GM12878 (cell line): ENCODE measurements around the gene RORB. TPM values are rescaled to one million over a fixed set of nuclear protein-coding genes. Genes with fewer than 3 reads are reported as not detected.

Experiments used
- ATAC-seq: fragments of 200-7000 bp; cut with Tn5 transposase; 3 replicates; pipeline ENCODE4 v1.9.1; 2020; ENCODE audit warnings: mild to moderate bottlenecking, moderate library complexity
- BruUV-seq: library from RNA; stranded (reverse); fragments of 400-500 nt; replicated peaks from 2 replicates; lab custom pipeline; 2021; lab: Mats Ljungman, UMichigan
- CTCF ChIA-PET: fragments of 300-600 bp; sonication (Branson Sonifier 250); formaldehyde crosslinking; extraction: SDS; loops from one replicate; lab custom pipeline; 2021; ENCODE audit warnings: inconsistent platforms; lab: Yijun Ruan, JAX
- POLR2A ChIA-PET: fragments of 350-600 bp; formaldehyde crosslinking; extraction: SDS; loops from one replicate; lab custom pipeline; 2021; ENCODE audit warnings: inconsistent platforms; lab: Charles Lee
- RAD21 ChIA-PET: fragments of 300-600 bp; sonication (Branson Sonifier 250); formaldehyde crosslinking; loops from one replicate; lab custom pipeline; 2023; ENCODE audit warnings: antibody characterized with exemption; ENCODE audit not compliant: unreplicated experiment; lab: Charles Lee
- SMC1A ChIA-PET: fragments of 300-600 bp; sonication (Branson Sonifier 250); formaldehyde crosslinking; loops from one replicate; lab custom pipeline; 2023; ENCODE audit not compliant: unreplicated experiment, uncharacterized antibody; lab: Charles Lee
- DNase-seq: peaks from one replicate; pipeline ENCODE4 v3.0.0-alpha.2; 2011; ENCODE audit warnings: low read depth, low spot score
- FAIRE-seq: peaks from 3 replicates; lab custom pipeline; 2011; peaks lifted over from hg19 to GRCh38; lab: Jason Lieb, UNC
- H2AFZ ChIP-seq: 2 replicates; pipeline ENCODE4 v1.6.0; 2011; ENCODE audit warnings: low read depth, low read length, control low read depth; ENCODE audit not compliant: control insufficient read depth
- H3K27ac ChIP-seq: 2 replicates; pipeline ENCODE4 v1.5.1; 2011; ENCODE audit warnings: control low read depth; ENCODE audit not compliant: control insufficient read depth, insufficient read depth
- H3K27me3 ChIP-seq, 2 experiments: replicated peaks in 1 of 2; 2 replicates each; pipeline versions ENCODE4 v1.6.0 to v1.6.1; 2011; ENCODE audit warnings: low read length in 1 of 2; ENCODE audit not compliant: control insufficient read depth in 2 of 2, insufficient read depth in 2 of 2
- H3K36me3 ChIP-seq, 2 experiments: 2 replicates each; pipeline ENCODE4 v1.5.1; 2011; ENCODE audit warnings: low read length in 1 of 2; ENCODE audit not compliant: control insufficient read depth in 2 of 2, insufficient read depth in 2 of 2
- H3K4me1 ChIP-seq: 2 replicates; pipeline ENCODE4 v1.6.1; 2011; ENCODE audit warnings: mild to moderate bottlenecking, low read length, moderate library complexity, mixed read lengths; ENCODE audit not compliant: control insufficient read depth, insufficient read depth
- H3K4me2 ChIP-seq: 2 replicates; pipeline ENCODE4 v1.6.0; 2011; ENCODE audit warnings: control low read depth; ENCODE audit not compliant: control insufficient read depth, insufficient read depth
- H3K4me3 ChIP-seq: fragments of 200-600 bp; sonication (generic); 2 replicates; pipeline ENCODE4 v1.5.1; 2016
- H3K79me2 ChIP-seq: 2 replicates; pipeline ENCODE4 v1.6.0; 2011; ENCODE audit warnings: low read length; ENCODE audit not compliant: control insufficient read depth, insufficient read depth
- H3K9ac ChIP-seq: 2 replicates; pipeline ENCODE4 v1.8.0; 2011; ENCODE audit warnings: low read length, control low read depth, mixed read lengths; ENCODE audit not compliant: control insufficient read depth, insufficient read depth
- H3K9me3 ChIP-seq: replicated peaks from 3 replicates; pipeline ENCODE4 v1.5.1; 2011; ENCODE audit warnings: mild to moderate bottlenecking, low read length; ENCODE audit not compliant: control insufficient read depth, insufficient read depth
- H4K20me1 ChIP-seq: 2 replicates; pipeline ENCODE4 v1.6.0; 2011; ENCODE audit not compliant: control insufficient read depth, insufficient read depth
- ASH2L ChIP-seq: fragments of 300-600, 200-600 bp; sonication (generic); IDR thresholded peaks from 2 replicates; pipeline ENCODE4 v1.6.1; 2017; ENCODE audit warnings: low read depth, mild to moderate bottlenecking, borderline replicate concordance
- CEBPB ChIP-seq, 2 experiments: fragments of 150-350 bp in 1 of 2; IDR thresholded peaks; 2 replicates each; pipeline ENCODE4 v1.6.1; 2012 to 2014; ENCODE audit warnings: low read depth in 2 of 2, low read length in 2 of 2, borderline replicate concordance in 1 of 2, inconsistent platforms in 1 of 2
- EP300 ChIP-seq, 2 experiments: fragments of 150-350 bp in 1 of 2; IDR thresholded peaks; 2 replicates each; pipeline ENCODE4 v1.6.1; 2011 to 2012; ENCODE audit warnings: low read depth in 2 of 2, low read length in 2 of 2, borderline replicate concordance in 1 of 2, improper control_type of control experiment in 1 of 2, inconsistent platforms in 1 of 2; ENCODE audit not compliant: control insufficient read depth in 1 of 2
- JUNB ChIP-seq: IDR thresholded peaks from 2 replicates; pipeline ENCODE4 v1.6.1; 2016; ENCODE audit warnings: antibody characterized with exemption, mild to moderate bottlenecking
- SP1 ChIP-seq: IDR thresholded peaks from one replicate; pipeline ENCODE4 v1.6.1; 2011; ENCODE audit warnings: low read depth, low read length
- SUZ12 ChIP-seq: fragments of 200-600 bp; sonication (generic); IDR thresholded peaks from one replicate; pipeline ENCODE4 v1.6.1; 2018; ENCODE audit warnings: antibody characterized with exemption, mild to moderate bottlenecking; ENCODE audit not compliant: unreplicated experiment
- WGBS: methylation state at CpG from one replicate; pipeline ENCODE4 v1.1.6; 2016; ENCODE audit warnings: low lambda C conversion rate; ENCODE audit not compliant: insufficient replicate concordance, insufficient coverage; ENCODE audit errors: missing lambda C conversion rate; 5-methylcytosine and 5-hydroxymethylcytosine counted together
- in situ Hi-C: fragments of 300-500 bp; cut with MboI; formaldehyde crosslinking; loops from 9 replicates; pipeline ENCODE4 v1.14.3; 2018; ENCODE audit warnings: mixed read lengths
- intact Hi-C: fragments of 100-400 bp; cut with micrococcal nuclease; formaldehyde crosslinking; loops from one replicate; pipeline ENCODE4 v1.14.2; 2022; ENCODE audit not compliant: unreplicated experiment
- polyA plus RNA-seq, 11 experiments: library from polyadenylated mRNA; depleted of rRNA in 4 of 11; unstranded in 6 of 11; stranded (reverse) in 5 of 11; fragments of >200 nt; fragmentation: Nextera tagmentation in 4 of 11; fragmentation: Illumina TruSeq in 1 of 11; extraction: Ambion mirVana in 4 of 11; extraction: Trizol in 1 of 11; gene quantifications; 1 replicate in 1 of 11; 2 replicates in 10 of 11; pipeline versions ENCODE4 v1.2.1 to v1.2.3, GENCODE V29; 2011 to 2016; ENCODE audit warnings: inconsistent platforms in 2 of 11, missing spikeins in 2 of 11, low read depth in 1 of 11
- total RNA-seq, 4 experiments: library from RNA; depleted of rRNA in 3 of 4; stranded (reverse); fragments of >200 nt in 3 of 4; fragmentation: Illumina TruSeq in 1 of 4; extraction: Trizol in 1 of 4; gene quantifications; 2 replicates each; pipeline versions ENCODE4 v1.2.1 to v1.2.3, GENCODE V29; 2013 to 2021
- TF ChIP-seq, protein P1 (sequence below): fragments of 450-650 bp; IDR thresholded peaks from 2 replicates; pipeline ENCODE4 v1.6.1; 2017; ENCODE audit warnings: mild to moderate bottlenecking, low read depth, inconsistent platforms; ENCODE audit not compliant: poor library complexity, severe bottlenecking

The RORB gene
- total and polyA plus RNA-seq, 10 of the 15 experiments (the other 5 are each of a cell fraction or from before 2014, with no cell fraction given) = under 0.01 to 0.01 TPM; not detected in 8

DNA sequence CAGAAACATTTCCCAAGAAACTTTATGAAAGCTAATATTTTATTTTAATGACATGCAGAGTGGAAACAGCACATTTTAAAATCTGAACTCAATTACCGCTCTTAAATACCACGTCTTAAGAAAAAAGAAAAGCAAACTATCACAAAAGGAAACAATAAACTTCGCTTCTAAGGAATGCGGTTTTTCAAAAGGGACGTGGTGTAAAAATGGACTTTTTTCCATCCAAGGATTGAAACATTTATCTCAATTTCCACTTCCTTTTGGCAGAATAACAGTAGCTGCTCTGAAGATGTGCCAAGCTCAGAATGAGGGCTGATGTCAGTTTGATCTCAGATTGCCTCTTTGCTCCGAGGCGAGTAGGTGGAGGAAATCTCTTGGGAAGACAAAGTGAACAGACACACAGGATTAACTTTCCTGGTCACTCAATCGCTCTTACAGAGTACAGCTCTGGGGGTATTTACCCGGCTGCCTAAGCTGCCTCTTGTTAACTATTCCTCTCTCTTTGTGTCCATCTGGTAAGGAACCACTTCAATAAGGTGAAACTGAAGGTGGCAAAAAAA lies 232.1 kb downstream of the RORB start:
- H3K4me3 ChIP-seq = no peak overlapping the region
- 23% methylated on average over 9 of the region's 9 CpGs for WGBS
- no peaks in the 10 kb centered on the region for H3K79me2 ChIP-seq
- FAIRE-seq (no peak), DNase-seq (no peak), ATAC-seq (no peak)
- ChIA-PET CTCF (no interaction called here), SMC1A (no interaction called here), POLR2A (no interaction called here), RAD21 (no interaction called here)
- no peak overlapping the region for H2AFZ ChIP-seq
- no peaks in the 10 kb centered on the region for H4K20me1 ChIP-seq
- intact Hi-C loops (no loop called here), in situ Hi-C loops (loop anchor here (25.0 kb wide), 1 partner anchor 1042 kb away; no protein-coding TSS in a partner anchor)
- H3K27me3 ChIP-seq = peaks cover 0 to 1% of the 10 kb centered on the region in 2 experiments; a peak in 1 of 4 replicates
- no peaks in the 10 kb centered on the region for H3K36me3 ChIP-seq
- TF ChIP-seq, protein P1, sequence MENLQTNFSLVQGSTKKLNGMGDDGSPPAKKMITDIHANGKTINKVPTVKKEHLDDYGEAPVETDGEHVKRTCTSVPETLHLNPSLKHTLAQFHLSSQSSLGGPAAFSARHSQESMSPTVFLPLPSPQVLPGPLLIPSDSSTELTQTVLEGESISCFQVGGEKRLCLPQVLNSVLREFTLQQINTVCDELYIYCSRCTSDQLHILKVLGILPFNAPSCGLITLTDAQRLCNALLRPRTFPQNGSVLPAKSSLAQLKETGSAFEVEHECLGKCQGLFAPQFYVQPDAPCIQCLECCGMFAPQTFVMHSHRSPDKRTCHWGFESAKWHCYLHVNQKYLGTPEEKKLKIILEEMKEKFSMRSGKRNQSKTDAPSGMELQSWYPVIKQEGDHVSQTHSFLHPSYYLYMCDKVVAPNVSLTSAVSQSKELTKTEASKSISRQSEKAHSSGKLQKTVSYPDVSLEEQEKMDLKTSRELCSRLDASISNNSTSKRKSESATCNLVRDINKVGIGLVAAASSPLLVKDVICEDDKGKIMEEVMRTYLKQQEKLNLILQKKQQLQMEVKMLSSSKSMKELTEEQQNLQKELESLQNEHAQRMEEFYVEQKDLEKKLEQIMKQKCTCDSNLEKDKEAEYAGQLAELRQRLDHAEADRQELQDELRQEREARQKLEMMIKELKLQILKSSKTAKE = no peak
- TF ChIP-seq JUNB (no peak), EP300 (IDR thresholded peaks at IDR 0.05; ENCODE audit: borderline replicate concordance in 1 of 2, control insufficient read depth in 1 of 2, low read depth in 2 of 2, low read length in 2 of 2) (no peak), CEBPB (IDR thresholded peaks at IDR 0.05; ENCODE audit: borderline replicate concordance in 1 of 2, low read depth in 2 of 2, low read length in 2 of 2) (no peak), ASH2L (no peak), SUZ12 (no peak), SP1 (no peak)
- H3K9me3 ChIP-seq = no peaks in the 10 kb centered on the region
- no peak overlapping the region for H3K27ac ChIP-seq
- no peaks in the 10 kb centered on the region for H3K4me1 ChIP-seq
- no peak overlapping the region for H3K4me2 ChIP-seq
- no peak overlapping the region for H3K9ac ChIP-seq
- no TSS peak for BruUV-seq
